ENCODE data around the gene GPR180.

- TF ChIP-seq CTCF (IDR thresholded peaks at IDR 0.05) (no peak), POLR2A (IDR thresholded peaks at IDR 0.05) (no peak)
Observed at GRCh38 chr13:94677799-94678198, 76.1 kb downstream of the GPR180 start.

Measured in thyroid gland (tissue), 4 donors.